Loucy (cell line): ENCODE data around the gene CYBA.

Experiments
- H2AFZ ChIP-seq: fragments of 200-600 bp; sonication (generic); 2 replicates; pipeline ENCODE4 v1.6.0; 2016; ENCODE audit warnings: antibody characterized with exemption, mild to moderate bottlenecking, low read length, moderate library complexity
- H3F3A ChIP-seq: fragments of 200-600 bp; 2 replicates; pipeline ENCODE4 v1.6.0; 2016; ENCODE audit warnings: antibody characterized with exemption, low read depth, mild to moderate bottlenecking
- H3K27me3 ChIP-seq: fragments of 200-600 bp; sonication (generic); 2 replicates; pipeline ENCODE4 v1.6.1; 2014; ENCODE audit warnings: low read length, mild to moderate bottlenecking; ENCODE audit not compliant: insufficient read depth, poor library complexity, severe bottlenecking
- H3K36me3 ChIP-seq: fragments of 200-600 bp; sonication (generic); 2 replicates; pipeline ENCODE4 v1.6.1; 2016; ENCODE audit warnings: low read length; ENCODE audit not compliant: insufficient read depth
- H3K4me1 ChIP-seq: fragments of 200-600 bp; sonication (generic); 2 replicates; pipeline ENCODE4 v1.5.1; 2014; ENCODE audit warnings: low read length, mild to moderate bottlenecking; ENCODE audit not compliant: insufficient read depth, poor library complexity, severe bottlenecking
- H3K4me2 ChIP-seq: fragments of 200-600 bp; sonication (generic); 2 replicates; pipeline ENCODE4 v1.6.0; 2014; ENCODE audit warnings: antibody characterized with exemption, low read length, low read depth, mild to moderate bottlenecking; ENCODE audit not compliant: poor library complexity, severe bottlenecking
- H3K4me3 ChIP-seq: fragments of 200-600 bp; sonication (generic); 2 replicates; pipeline ENCODE4 v1.5.1; 2014; ENCODE audit warnings: low read length, mild to moderate bottlenecking, mixed read lengths; ENCODE audit not compliant: poor library complexity, severe bottlenecking
- H3K79me2 ChIP-seq: fragments of 200-600 bp; sonication (generic); 2 replicates; pipeline ENCODE4 v1.6.1; 2014; ENCODE audit warnings: low read length; ENCODE audit not compliant: insufficient read depth
- H3K9ac ChIP-seq: fragments of 200-600 bp; sonication (generic); 2 replicates; pipeline ENCODE4 v1.6.0; 2014; ENCODE audit warnings: mild to moderate bottlenecking, low read depth, low read length, moderate library complexity; ENCODE audit not compliant: poor library complexity, severe bottlenecking
- H3K9me2 ChIP-seq: fragments of 200-600 bp; sonication (generic); replicated peaks from 2 replicates; pipeline ENCODE4 v1.6.1; 2016; ENCODE audit warnings: low read depth, low read length, mixed read lengths
- H3K9me3 ChIP-seq: fragments of 200-600 bp; sonication (generic); 2 replicates; pipeline ENCODE4 v1.6.1; 2014; ENCODE audit warnings: mild to moderate bottlenecking, antibody characterized with exemption, low read length, low read depth; ENCODE audit not compliant: insufficient read depth
- H4K20me1 ChIP-seq: fragments of 200-600 bp; sonication (generic); 2 replicates; pipeline ENCODE4 v1.6.0; 2014; ENCODE audit warnings: antibody characterized with exemption, low read length, mild to moderate bottlenecking; ENCODE audit not compliant: insufficient read depth, poor library complexity, severe bottlenecking
- EZH2phosphoT487 ChIP-seq: fragments of 200-600 bp; IDR thresholded peaks from 2 replicates; pipeline ENCODE4 v1.6.1; 2018; ENCODE audit warnings: antibody characterized with exemption, mild to moderate bottlenecking, moderate library complexity, borderline replicate concordance
- TF ChIP-seq, protein P1 (sequence below): fragments of 200-600 bp; sonication (generic); conservative IDR thresholded peaks from 2 replicates; pipeline ENCODE4 v1.5.1; 2014; ENCODE audit warnings: mild to moderate bottlenecking, antibody characterized with exemption, low read length

CYBA gene

DNA sequence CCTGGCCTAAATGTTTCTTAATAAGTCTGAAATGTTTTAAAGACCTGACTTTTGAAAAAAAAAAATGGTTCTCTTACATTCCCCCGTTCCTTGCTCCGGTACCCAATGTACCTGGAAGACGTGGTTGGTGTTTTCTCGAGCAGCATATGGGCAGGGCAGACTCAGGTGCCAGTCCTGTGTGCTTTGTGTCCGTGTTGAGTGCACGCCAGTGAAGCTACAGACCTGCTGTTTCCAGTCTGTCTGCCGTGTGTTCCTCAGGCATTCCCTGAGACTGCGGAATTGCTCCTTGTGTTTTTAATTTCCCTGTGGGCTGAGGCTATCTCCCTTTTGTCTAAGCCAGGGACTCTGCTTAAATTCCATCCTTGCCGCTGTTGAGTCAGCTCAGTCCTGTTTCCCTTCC, 24.2 kb downstream of the CYBA start:
- H3K4me1 ChIP-seq, result no peaks in the 10 kb centered on the region
- H3F3A ChIP-seq, result no peaks in the 10 kb centered on the region
- no peak overlapping the region for H3K4me3 ChIP-seq
- H3K27me3 ChIP-seq, result no peaks in the 10 kb centered on the region
- TF ChIP-seq, protein P1, sequence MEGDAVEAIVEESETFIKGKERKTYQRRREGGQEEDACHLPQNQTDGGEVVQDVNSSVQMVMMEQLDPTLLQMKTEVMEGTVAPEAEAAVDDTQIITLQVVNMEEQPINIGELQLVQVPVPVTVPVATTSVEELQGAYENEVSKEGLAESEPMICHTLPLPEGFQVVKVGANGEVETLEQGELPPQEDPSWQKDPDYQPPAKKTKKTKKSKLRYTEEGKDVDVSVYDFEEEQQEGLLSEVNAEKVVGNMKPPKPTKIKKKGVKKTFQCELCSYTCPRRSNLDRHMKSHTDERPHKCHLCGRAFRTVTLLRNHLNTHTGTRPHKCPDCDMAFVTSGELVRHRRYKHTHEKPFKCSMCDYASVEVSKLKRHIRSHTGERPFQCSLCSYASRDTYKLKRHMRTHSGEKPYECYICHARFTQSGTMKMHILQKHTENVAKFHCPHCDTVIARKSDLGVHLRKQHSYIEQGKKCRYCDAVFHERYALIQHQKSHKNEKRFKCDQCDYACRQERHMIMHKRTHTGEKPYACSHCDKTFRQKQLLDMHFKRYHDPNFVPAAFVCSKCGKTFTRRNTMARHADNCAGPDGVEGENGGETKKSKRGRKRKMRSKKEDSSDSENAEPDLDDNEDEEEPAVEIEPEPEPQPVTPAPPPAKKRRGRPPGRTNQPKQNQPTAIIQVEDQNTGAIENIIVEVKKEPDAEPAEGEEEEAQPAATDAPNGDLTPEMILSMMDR, result no peak
- TF ChIP-seq EZH2phosphoT487, result no peak
- no peak overlapping the region for H3K9ac ChIP-seq
- H3K79me2 ChIP-seq, result no peaks in the 10 kb centered on the region
- no peak overlapping the region for H2AFZ ChIP-seq
- H3K36me3 ChIP-seq, result peaks cover 38% of the 10 kb centered on the region; the same call in 1 of the 2 replicates
- no peaks in the 10 kb centered on the region for H4K20me1 ChIP-seq
- H3K9me3 ChIP-seq, result no peaks in the 10 kb centered on the region
- H3K4me2 ChIP-seq, result no peak overlapping the region
- no peaks in the 10 kb centered on the region for H3K9me2 ChIP-seq

DNA sequence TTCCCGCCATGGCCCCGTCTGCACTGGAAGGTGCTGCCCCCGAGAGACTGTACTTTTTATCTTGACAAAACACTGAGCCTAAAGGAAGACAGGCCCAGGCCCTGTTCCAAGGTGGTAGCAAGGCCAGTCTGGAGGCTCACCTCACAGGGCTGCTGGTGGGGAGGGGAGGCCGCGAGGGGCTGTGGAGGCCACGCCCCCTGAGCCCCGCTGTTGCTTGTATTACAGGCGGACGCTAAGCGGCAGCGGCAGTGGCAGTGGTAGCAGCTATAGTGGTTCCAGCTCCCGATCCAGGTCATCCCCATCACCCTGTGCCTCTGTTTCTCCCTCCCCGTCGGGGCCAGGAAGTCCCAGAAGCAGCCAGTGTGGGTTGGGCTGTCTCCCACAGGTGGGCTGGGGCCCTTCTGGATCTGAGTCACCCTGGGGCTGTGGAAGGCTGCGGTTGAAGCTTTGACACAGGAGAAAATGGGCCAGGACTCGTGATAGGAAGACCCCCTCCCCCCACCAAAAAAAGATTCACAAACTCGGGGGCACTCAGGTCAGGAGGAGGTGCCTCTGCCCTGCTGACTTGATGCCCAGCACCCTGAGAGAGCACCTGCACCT, 25.8 kb downstream of the CYBA start:
- H3K4me3 ChIP-seq, result no peak overlapping the region
- H3K9ac ChIP-seq, result no peak overlapping the region
- H3K36me3 ChIP-seq, result peaks cover 33% of the 10 kb centered on the region; the same call in 1 of the 2 replicates
- H4K20me1 ChIP-seq, result no peaks in the 10 kb centered on the region
- H3K9me3 ChIP-seq, result no peaks in the 10 kb centered on the region
- no peaks in the 10 kb centered on the region for H3K4me1 ChIP-seq
- TF ChIP-seq, protein P1, result no peak
- no peak for TF ChIP-seq EZH2phosphoT487
- no peaks in the 10 kb centered on the region for H3F3A ChIP-seq
- H2AFZ ChIP-seq, result no peak overlapping the region
- no peak overlapping the region for H3K4me2 ChIP-seq
- no peaks in the 10 kb centered on the region for H3K79me2 ChIP-seq
- H3K9me2 ChIP-seq, result no peaks in the 10 kb centered on the region
- H3K27me3 ChIP-seq, result no peaks in the 10 kb centered on the region

GRCh38 chr16:88624481-88624880, 26.4 kb downstream of the CYBA start:
- Histone ChIP-seq H3K4me2 (no peak overlapping the region), H3K4me3 (no peak overlapping the region), H3K9me3 (no peaks in the 10 kb centered on the region), H2AFZ (no peak overlapping the region), H3K4me1 (no peaks in the 10 kb centered on the region), H3K79me2 (no peaks in the 10 kb centered on the region), H4K20me1 (no peaks in the 10 kb centered on the region), H3K27me3 (no peaks in the 10 kb centered on the region), H3F3A (no peaks in the 10 kb centered on the region), H3K9ac (no peak overlapping the region), H3K36me3 (peaks cover 32% of the 10 kb centered on the region; the same call in 1 of the 2 replicates), H3K9me2 (no peaks in the 10 kb centered on the region)
- TF ChIP-seq, protein P1, result no peak
- no peak for TF ChIP-seq EZH2phosphoT487
